SK-N-SH (cell line): ENCODE data around the gene ENDOG. TPM values are rescaled to one million over a fixed set of nuclear protein-coding genes. Genes with fewer than 3 reads are reported as not detected.

Experiments used
- CTCF ChIA-PET: fragments of 300-600, 350-600 bp; formaldehyde crosslinking; extraction: SDS; loops from one replicate; lab custom pipeline; 2021; lab: Yijun Ruan, JAX
- POLR2A ChIA-PET: fragments of 350-600 bp; sonication (Branson Sonifier 250); formaldehyde crosslinking; extraction: SDS; loops from one replicate; lab custom pipeline; 2020; ENCODE audit warnings: antibody characterized with exemption, inconsistent platforms; lab: Yijun Ruan, JAX
- DNase-seq: peaks from one replicate; pipeline ENCODE4 v3.0.0; 2012
- H2AFZ ChIP-seq: fragments of 200-600 bp; sonication (generic); 2 replicates; pipeline ENCODE4 v1.8.1; 2016; ENCODE audit warnings: antibody characterized with exemption, mild to moderate bottlenecking, low read depth
- H3F3A ChIP-seq: fragments of 200-600 bp; sonication (generic); replicated peaks from 2 replicates; pipeline ENCODE3; 2016; ENCODE audit warnings: antibody characterized with exemption, mild to moderate bottlenecking; ENCODE audit not compliant: insufficient read depth
- H3K27ac ChIP-seq, 2 experiments: fragments of 200-500 bp in 1 of 2; fragments of 200-600 bp in 1 of 2; sonication (Bioruptor generic) in 1 of 2; sonication (generic), shearing (Covaris generic) in 1 of 2; 2 replicates each; pipeline versions ENCODE4 v1.5.1 to v1.6.1; 2014 to 2016; ENCODE audit warnings: low read depth in 2 of 2, inconsistent platforms in 1 of 2, low read length in 1 of 2, mild to moderate bottlenecking in 1 of 2, mixed read lengths in 1 of 2
- H3K27me3 ChIP-seq: fragments of 200-600 bp; sonication (generic), shearing (Covaris generic); 2 replicates; pipeline ENCODE4 v1.6.1; 2016; ENCODE audit warnings: mixed run types; ENCODE audit not compliant: insufficient read depth
- H3K36me3 ChIP-seq, 2 experiments: fragments of 200-500 bp in 1 of 2; fragments of 200-600 bp in 1 of 2; sonication (Bioruptor generic) in 1 of 2; sonication (generic) in 1 of 2; replicated peaks in 1 of 2; 2 replicates each; pipeline versions ENCODE3 to v1.5.1; 2014 to 2016; ENCODE audit warnings: low read length in 1 of 2, mild to moderate bottlenecking in 1 of 2; ENCODE audit not compliant: insufficient read depth in 2 of 2, control insufficient read depth in 1 of 2
- H3K4me1 ChIP-seq, 2 experiments: fragments of 200-500 bp in 1 of 2; fragments of 200-600 bp in 1 of 2; sonication (Bioruptor generic) in 1 of 2; sonication (generic), shearing (Covaris generic) in 1 of 2; 2 replicates each; pipeline versions ENCODE4 v1.5.1 to v1.6.1; 2014 to 2016; ENCODE audit warnings: low read depth in 1 of 2, low read length in 1 of 2, mixed run types in 1 of 2; ENCODE audit not compliant: insufficient read depth in 2 of 2, control insufficient read depth in 1 of 2
- H3K4me2 ChIP-seq: fragments of 200-600 bp; sonication (generic), shearing (Covaris generic); 2 replicates; pipeline ENCODE4 v1.6.1; 2017; ENCODE audit warnings: mixed run types
- H3K4me3 ChIP-seq, 2 experiments: fragments of 200-500 bp in 1 of 2; fragments of 200-600 bp in 1 of 2; sonication (Bioruptor generic) in 1 of 2; sonication (generic), shearing (Covaris generic) in 1 of 2; 2 replicates each; pipeline versions ENCODE4 v1.5.1 to v1.8.1; 2014 to 2016; ENCODE audit warnings: low read depth in 2 of 2, inconsistent platforms in 1 of 2, low read length in 1 of 2, mild to moderate bottlenecking in 1 of 2, mixed read lengths in 1 of 2, moderate library complexity in 1 of 2
- H3K79me2 ChIP-seq: fragments of 200-600 bp; sonication (generic); 2 replicates; pipeline ENCODE4 v1.8.1; 2017; ENCODE audit warnings: mild to moderate bottlenecking; ENCODE audit not compliant: insufficient read depth
- H3K9ac ChIP-seq: fragments of 200-600 bp; sonication (generic); 2 replicates; pipeline ENCODE4 v1.6.1; 2017; ENCODE audit warnings: mixed run types
- H3K9me2 ChIP-seq: fragments of 200-600 bp; sonication (generic); 2 replicates; pipeline ENCODE4 v1.6.1; 2017; ENCODE audit warnings: mixed run types
- H3K9me3 ChIP-seq: fragments of 200-600 bp; sonication (generic); 2 replicates; pipeline ENCODE4 v1.6.1; 2017; ENCODE audit warnings: mixed run types, mild to moderate bottlenecking, moderate library complexity
- H4K20me1 ChIP-seq: fragments of 200-600 bp; sonication (generic); 2 replicates; pipeline ENCODE4 v1.6.1; 2017; ENCODE audit warnings: mild to moderate bottlenecking, mixed run types; ENCODE audit not compliant: insufficient read depth
- CHD2 ChIP-seq: fragments of 150-350 bp; IDR thresholded peaks from 2 replicates; pipeline ENCODE4 v1.6.1; 2018; ENCODE audit warnings: low read length; ENCODE audit not compliant: partially characterized antibody
- CTCF ChIP-seq: fragments of 200-600 bp; sonication (generic); IDR thresholded peaks from 2 replicates; pipeline ENCODE4 v1.6.1; 2017; ENCODE audit warnings: antibody characterized with exemption, mild to moderate bottlenecking, moderate library complexity
- EP300 ChIP-seq, 2 experiments: IDR thresholded peaks; 2 replicates each; pipeline versions ENCODE4 v1.4.0 to v1.6.1; 2012; ENCODE audit warnings: borderline replicate concordance in 1 of 2, low read depth in 1 of 2, low read length in 1 of 2
- FOSL2 ChIP-seq: IDR thresholded peaks from 2 replicates; pipeline ENCODE4 v1.4.0; 2012; ENCODE audit warnings: low read depth, mild to moderate bottlenecking, moderate library complexity, borderline replicate concordance
- FOXM1 ChIP-seq: IDR thresholded peaks from 2 replicates; pipeline ENCODE4 v1.4.0; 2012; ENCODE audit warnings: low read depth, mild to moderate bottlenecking
- GABPA ChIP-seq: IDR thresholded peaks from 2 replicates; pipeline ENCODE4 v1.4.0; 2012; ENCODE audit warnings: low read depth, mild to moderate bottlenecking
- GATA2 ChIP-seq: sonication (generic); formaldehyde crosslinking; IDR thresholded peaks from 2 replicates; pipeline ENCODE4 v1.5.0; 2020; ENCODE audit warnings: mild to moderate bottlenecking, missing genetic modification reagents
- MXI1 ChIP-seq: IDR thresholded peaks from 2 replicates; pipeline ENCODE4 v1.6.1; 2012; ENCODE audit warnings: mild to moderate bottlenecking, low read depth, low read length, improper control_type of control experiment
- NFIC ChIP-seq: IDR thresholded peaks from 2 replicates; pipeline ENCODE4 v1.4.0; 2012; ENCODE audit warnings: borderline replicate concordance
- RXRA ChIP-seq: IDR thresholded peaks from 2 replicates; pipeline ENCODE4 v1.4.0; 2012; ENCODE audit warnings: low read depth, mild to moderate bottlenecking, borderline replicate concordance
- TAF1 ChIP-seq: IDR thresholded peaks from 2 replicates; pipeline ENCODE4 v1.6.1; 2012; ENCODE audit warnings: low read depth, mild to moderate bottlenecking, low read length, moderate library complexity, borderline replicate concordance
- USF1 ChIP-seq: IDR thresholded peaks from 2 replicates; pipeline ENCODE4 v1.4.0; 2012; ENCODE audit warnings: low read depth, borderline replicate concordance
- YY1 ChIP-seq: IDR thresholded peaks from 2 replicates; pipeline ENCODE4 v1.4.0; 2012; ENCODE audit warnings: low read depth, mild to moderate bottlenecking
- ZBTB33 ChIP-seq: IDR thresholded peaks from 2 replicates; pipeline ENCODE4 v1.4.0; 2012; ENCODE audit warnings: low read depth, borderline replicate concordance
- WGBS: methylation state at CpG from one replicate; pipeline ENCODE4 v1.1.6; 2017; ENCODE audit warnings: low lambda C conversion rate; 5-methylcytosine and 5-hydroxymethylcytosine counted together
- polyA plus RNA-seq, 3 experiments: library from polyadenylated mRNA; depleted of rRNA; stranded (reverse); fragments of >200 nt; gene quantifications; 2 replicates each; pipeline ENCODE4 v1.2.3, GENCODE V29; 2012

ENDOG gene
- polyA plus RNA-seq, 1 of the 3 experiments (the other 2 are of a cell fraction), result 26.6 TPM

GRCh38 chr9:128861501-128861900 is 43.2 kb downstream of the ENDOG start:
- Histone ChIP-seq H3K9me2 (no peaks in the 10 kb centered on the region), H3K4me3 (no peak overlapping the region), H3K36me3 (no peaks in the 10 kb centered on the region), H3K4me1 (no peaks in the 10 kb centered on the region; a peak in 1 of 4 replicates), H3K79me2 (peaks cover 4% of the 10 kb centered on the region; the same call in 1 of the 2 replicates), H3F3A (no peaks in the 10 kb centered on the region), H4K20me1 (no peaks in the 10 kb centered on the region), H3K9ac (no peak overlapping the region), H3K9me3 (no peaks in the 10 kb centered on the region), H3K27me3 (no peaks in the 10 kb centered on the region), H3K27ac (no peak overlapping the region), H2AFZ (no peak overlapping the region), H3K4me2 (no peak overlapping the region)
- CTCF ChIA-PET, result interaction anchor here (0.8 to 6.0 kb wide), 6 partner anchors 9 to 127 kb away, joined by 3 to 50 read pairs (median 20); partner anchors contain the start of genes ENDOG, KYAT1 and LRRC8A
- WGBS, result 97% methylated on average over 5 of the region's 6 CpGs
- TF ChIP-seq FOSL2 (no peak), GATA2 (CRISPR knock-in tag) (no peak), ZBTB33 (no peak), CHD2 (no peak), MXI1 (no peak), CTCF (no peak), GABPA (no peak)
- no peak for DNase-seq
- POLR2A ChIA-PET, result no interaction called here

GRCh38 chr9:128862401-128862851 is 44.1 kb downstream of the ENDOG start:
- H3K27ac ChIP-seq, result no peak overlapping the region
- no peaks in the 10 kb centered on the region for H4K20me1 ChIP-seq
- WGBS, result 84% methylated on average over 6 of the region's 6 CpGs
- no peak for TF ChIP-seq YY1
- no peak for TF ChIP-seq RXRA
- TF ChIP-seq NFIC, result no peak
- TF ChIP-seq TAF1, result no peak
- no peak for TF ChIP-seq CTCF
- no peak for TF ChIP-seq EP300 (IDR thresholded peaks at IDR 0.05; ENCODE audit: borderline replicate concordance in 1 of 2, low read depth in 1 of 2, low read length in 1 of 2)
- no peak for TF ChIP-seq USF1
- TF ChIP-seq FOXM1, result no peak
- no peak for DNase-seq
- CTCF ChIA-PET, result interaction anchor here (0.8 to 6.0 kb wide), 7 partner anchors 10 to 128 kb away, joined by 3 to 50 read pairs (median 6); partner anchors contain the start of genes ENDOG, KYAT1 and LRRC8A
- H3K9me3 ChIP-seq, result no peaks in the 10 kb centered on the region
- H3K36me3 ChIP-seq, result no peaks in the 10 kb centered on the region
- H3F3A ChIP-seq, result no peaks in the 10 kb centered on the region
- H3K79me2 ChIP-seq, result peaks cover 1% of the 10 kb centered on the region; the same call in 1 of the 2 replicates
- H3K9ac ChIP-seq, result no peak overlapping the region
- no peak overlapping the region for H3K4me3 ChIP-seq
- H2AFZ ChIP-seq, result no peak overlapping the region
- H3K27me3 ChIP-seq, result no peaks in the 10 kb centered on the region
- POLR2A ChIA-PET, result no interaction called here
- no peak overlapping the region for H3K4me2 ChIP-seq
- H3K4me1 ChIP-seq, result no peaks in the 10 kb centered on the region; a peak in 1 of 4 replicates
- H3K9me2 ChIP-seq, result no peaks in the 10 kb centered on the region
